ENCODE data around the gene GOLGA5. TPM values are rescaled to one million over a fixed set of nuclear protein-coding genes. Genes with fewer than 3 reads are reported as not detected.

GOLGA5 gene
- total RNA-seq, 2 donors from 2014 or later: 42.2 to 44.1 TPM

- intact Hi-C loops (cut with DNase I, micrococcal nuclease): no loop called here
- ATAC-seq (peak; percentile 78), DNase-seq (peak; percentile 25 to 34)
Observed at GRCh38 chr14:92863286-92864080, 69.4 kb downstream of the GOLGA5 start.

GRCh38 chr14:92865674-92866073, 71.6 kb downstream of the GOLGA5 start:
- intact Hi-C loops (cut with DNase I, micrococcal nuclease): no loop called here
- DNase-seq (no peak), ATAC-seq (no peak)

GRCh38 chr14:92866181-92866752, 72.2 kb downstream of the GOLGA5 start:
- no peak for ATAC-seq
- no peak for DNase-seq
- intact Hi-C loops (cut with DNase I, micrococcal nuclease): no loop called here

- ATAC-seq (no peak), DNase-seq (no peak)
- intact Hi-C loops (cut with DNase I, micrococcal nuclease): no loop called here
Observed at GRCh38 chr14:92866901-92867865, 73.1 kb downstream of the GOLGA5 start.

GRCh38 chr14:92874962-92875661, 81.0 kb downstream of the GOLGA5 start:
- ATAC-seq: no peak
- no peak for DNase-seq
- intact Hi-C loops (cut with DNase I, micrococcal nuclease): no loop called here

- no peak for ATAC-seq
- DNase-seq: no peak
- intact Hi-C loops (cut with DNase I, micrococcal nuclease): no loop called here
Observed at GRCh38 chr14:92877757-92878431, 83.8 kb downstream of the GOLGA5 start.

GRCh38 chr14:92880351-92880750, 86.2 kb downstream of the GOLGA5 start:
- DNase-seq (no peak), ATAC-seq (no peak)
- intact Hi-C loops (cut with DNase I, micrococcal nuclease): no loop called here

GRCh38 chr14:92880851-92881250, 86.7 kb downstream of the GOLGA5 start:
- no peak for DNase-seq
- intact Hi-C loops (cut with DNase I, micrococcal nuclease): no loop called here
- peak; percentile 29 for ATAC-seq

- ATAC-seq (no peak), DNase-seq (no peak)
- intact Hi-C loops (cut with DNase I, micrococcal nuclease): no loop called here
Observed at GRCh38 chr14:92883066-92883465, 89.0 kb downstream of the GOLGA5 start.

GRCh38 chr14:92884410-92884809, 90.3 kb downstream of the GOLGA5 start:
- intact Hi-C loops (cut with DNase I, micrococcal nuclease): no loop called here
- no peak for DNase-seq
- ATAC-seq: no peak

- ATAC-seq (no peak), DNase-seq (no peak)
- intact Hi-C loops (cut with DNase I, micrococcal nuclease): no loop called here
Observed at GRCh38 chr14:92885279-92886061, 91.4 kb downstream of the GOLGA5 start.

GRCh38 chr14:92886337-92886736, 92.2 kb downstream of the GOLGA5 start:
- no peak for DNase-seq
- ATAC-seq: no peak

GRCh38 chr14:92887157-92887556, 93.1 kb downstream of the GOLGA5 start:
- intact Hi-C loops (cut with DNase I, micrococcal nuclease): no loop called here
- DNase-seq (no peak), ATAC-seq (no peak)

More at GRCh38 chr14:92886337-92886736, 92.2 kb downstream of the GOLGA5 start:
- intact Hi-C loops (cut with DNase I, micrococcal nuclease): no loop called here

- ATAC-seq (no peak), DNase-seq (no peak)
- intact Hi-C loops (cut with DNase I, micrococcal nuclease): no loop called here
Observed at GRCh38 chr14:92888896-92889295, 94.8 kb downstream of the GOLGA5 start.
